OCI-LY7 (cell line): Measurements from ENCODE around the gene ARX.

Source experiments
- CTCF ChIP-seq: fragments of 200-600 bp; sonication (generic); conservative IDR thresholded peaks from 2 replicates; pipeline ENCODE4 v1.5.1; 2014; ENCODE audit warnings: mild to moderate bottlenecking, antibody characterized with exemption, low read length, moderate library complexity, mixed read lengths
- EZH2phosphoT487 ChIP-seq: fragments of 200-600 bp; sonication (generic); IDR thresholded peaks from 2 replicates; pipeline ENCODE4 v1.6.1; 2018; ENCODE audit warnings: low read depth, borderline replicate concordance, mild to moderate bottlenecking, mixed run types, antibody characterized with exemption, low read length, moderate library complexity, mixed read lengths

DNA sequence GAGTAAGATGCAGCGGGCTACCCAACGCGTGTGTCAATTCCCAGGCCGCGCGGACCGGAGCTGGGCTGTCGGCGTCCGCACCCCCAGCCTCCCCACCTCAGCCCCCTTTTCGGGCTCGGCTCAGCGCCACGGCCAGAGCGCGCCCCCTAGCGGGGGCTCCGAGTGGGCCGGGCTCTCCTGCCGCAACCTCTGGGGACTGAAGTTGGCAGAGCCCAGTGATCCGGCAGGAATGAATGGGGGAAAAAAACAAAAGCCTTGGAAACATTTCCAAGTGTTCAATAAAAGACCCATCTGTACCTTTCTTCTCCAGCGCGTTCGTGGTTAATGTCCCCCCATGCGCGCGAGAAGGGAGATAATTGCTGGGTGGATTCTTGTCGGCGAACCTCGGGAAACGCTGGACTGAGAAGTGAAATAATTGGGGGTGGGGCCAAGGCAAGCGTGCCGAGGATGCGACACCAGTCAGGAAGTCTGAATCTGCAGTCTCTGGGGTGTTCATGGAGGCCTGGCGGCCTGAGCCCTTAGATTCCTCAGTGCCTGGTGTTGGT, 5.2 kb upstream of the ARX start:
- TF ChIP-seq CTCF, result peak; percentile 75
- TF ChIP-seq EZH2phosphoT487, result no peak
